HAP-1 (cell line): Measurements from ENCODE around the gene NAPA.
A peak's percentile ranks its signal among the peaks of the same experiment; 100 is the strongest.

ENCODE experiments used
- DNase-seq, 2 experiments: peaks; one replicate each; pipeline ENCODE4 v3.0.0-alpha.2; 2016 to 2020; ENCODE audit warnings: low spot score in 2 of 2
- H3K27me3 ChIP-seq: fragments of 250-450 bp; sonication (Bioruptor Pico); 2 replicates; pipeline ENCODE4 v1.5.1; 2020; ENCODE audit warnings: low read depth, mild to moderate bottlenecking, moderate library complexity
- H3K36me3 ChIP-seq: fragments of 250-450 bp; sonication (Bioruptor Pico); replicated peaks from 2 replicates; pipeline ENCODE4 v1.5.1; 2020; ENCODE audit warnings: mild to moderate bottlenecking
- H3K4me1 ChIP-seq: fragments of 250-450 bp; sonication (Bioruptor Pico); 2 replicates; pipeline ENCODE4 v1.5.1; 2020; ENCODE audit warnings: mild to moderate bottlenecking
- H3K4me3 ChIP-seq: fragments of 250-450 bp; sonication (Bioruptor Pico); 2 replicates; pipeline ENCODE4 v1.5.1; 2020; ENCODE audit warnings: mild to moderate bottlenecking, moderate library complexity
- H3K9me3 ChIP-seq: fragments of 250-450 bp; sonication (Bioruptor Pico); 2 replicates; pipeline ENCODE4 v1.5.1; 2020; ENCODE audit warnings: mild to moderate bottlenecking, moderate library complexity
- in situ Hi-C: fragments of 300-500 bp; cut with MboI; formaldehyde crosslinking; loops from 3 replicates; pipeline ENCODE4 v1.14.3; 2020; ENCODE audit warnings: low sequenced_read_pairs, inconsistent platforms, mixed read lengths

The NAPA gene

DNA sequence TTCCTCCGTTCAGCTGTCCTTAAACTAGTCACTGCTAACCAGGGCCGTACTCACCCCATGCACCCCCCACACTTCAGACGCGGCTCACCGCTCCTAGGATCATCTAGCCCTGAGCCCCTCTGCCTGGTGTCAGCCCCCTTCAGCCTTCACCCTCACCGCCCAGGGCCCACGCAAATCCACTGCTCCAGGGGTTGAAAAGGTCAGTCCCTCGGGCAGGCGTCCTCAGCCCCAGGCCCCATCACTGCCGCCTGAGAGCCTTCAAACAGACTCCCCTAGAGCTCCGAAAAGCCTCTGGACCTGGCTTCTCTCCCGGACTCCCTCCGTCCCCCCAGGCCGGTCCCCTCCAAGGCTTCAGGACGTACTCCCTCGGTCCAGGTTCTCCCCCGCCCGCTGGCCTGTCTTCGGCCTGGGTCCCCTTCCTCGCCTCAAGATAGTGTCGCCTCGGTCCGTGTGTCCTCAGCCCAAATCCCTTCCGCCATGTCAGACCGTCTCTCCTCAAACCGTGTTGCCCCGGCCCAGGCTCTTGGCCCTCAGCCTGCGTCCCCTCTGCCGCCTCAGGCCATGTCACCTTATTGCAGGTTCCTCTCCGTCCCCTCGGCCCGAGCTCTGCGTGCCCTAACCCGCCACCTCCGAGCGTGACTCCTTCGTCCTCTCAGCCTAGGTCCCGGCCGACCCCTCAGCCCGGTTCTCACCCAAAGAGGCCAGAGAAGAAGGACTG lies 553 bp downstream of the NAPA start:
- Histone ChIP-seq H3K36me3 (0 out of 2 replicates have a peak, but pooled peaks cover 3% of the 10 kb centered on the region), H3K4me1 (peaks cover 3% of the 10 kb centered on the region; the same call in 1 of the 2 replicates), H3K9me3 (no peaks in the 10 kb centered on the region), H3K27me3 (no peaks in the 10 kb centered on the region), H3K4me3 (peak overlapping the region; percentile 98)
- in situ Hi-C loops: no loop called here
- DNase-seq: no peak

DNA sequence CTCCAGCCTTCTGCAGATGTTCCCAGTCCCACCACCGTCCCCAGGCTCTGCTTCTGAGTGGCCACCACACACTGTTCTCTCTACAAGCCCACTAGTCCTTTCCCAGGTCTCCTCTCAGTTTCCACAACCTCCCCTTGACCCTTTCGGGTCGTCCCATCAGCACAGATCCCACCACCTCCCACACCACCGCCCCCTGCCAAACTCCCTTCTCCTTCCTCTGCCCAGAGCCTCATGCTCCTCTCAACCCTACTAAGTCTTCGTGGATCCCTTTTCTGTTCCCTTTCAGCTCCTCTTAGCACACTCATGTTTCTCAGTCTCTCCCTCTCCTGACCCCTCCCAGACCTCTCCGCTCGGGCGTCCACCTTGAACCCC lies 1.9 kb downstream of the NAPA start:
- Histone ChIP-seq H3K36me3 (0 out of 2 replicates have a peak, but pooled peaks cover 3% of the 10 kb centered on the region), H3K27me3 (no peaks in the 10 kb centered on the region), H3K4me1 (peaks cover 3% of the 10 kb centered on the region; the same call in 1 of the 2 replicates), H3K9me3 (no peaks in the 10 kb centered on the region), H3K4me3 (no peak overlapping the region)
- no peak for DNase-seq
- in situ Hi-C loops: no loop called here

DNA sequence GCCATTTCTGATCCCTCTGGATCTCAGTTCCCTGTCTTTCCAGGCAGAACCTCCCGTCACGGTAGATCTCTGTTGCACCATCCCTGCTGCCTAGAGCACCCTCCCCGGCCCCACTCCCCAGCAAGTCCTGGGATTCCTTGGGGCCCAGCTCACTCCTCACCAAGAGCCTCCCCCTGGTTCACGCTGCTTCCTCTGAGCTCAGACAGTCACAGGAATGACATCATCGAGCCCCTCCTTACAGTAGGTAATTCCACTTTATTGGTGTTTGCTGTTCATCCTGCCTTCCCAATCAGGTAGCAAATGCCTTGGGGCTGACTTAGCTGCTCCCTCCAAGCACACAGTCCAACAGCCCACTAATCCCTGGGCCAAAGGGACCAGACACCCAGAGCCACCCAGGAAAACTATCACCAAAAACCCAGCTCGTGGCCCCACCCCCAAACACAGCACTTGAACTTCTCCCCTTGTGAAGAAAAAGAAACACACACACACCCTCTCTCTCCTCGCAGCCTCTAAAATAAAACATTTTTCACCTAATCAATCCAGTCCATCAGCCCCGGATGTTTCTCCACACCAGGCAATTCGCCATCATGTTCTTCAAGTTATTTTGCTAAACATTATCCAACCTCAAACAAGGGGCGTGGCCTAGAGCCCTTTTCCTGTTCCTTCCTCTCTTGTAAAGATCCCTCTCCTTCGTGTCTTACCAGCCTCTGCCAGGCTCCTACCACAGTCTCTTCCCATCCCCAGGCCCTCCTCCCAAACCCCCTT lies 2.5 kb downstream of the NAPA start:
- Histone ChIP-seq H3K4me3 (no peak overlapping the region), H3K4me1 (peaks cover 3% of the 10 kb centered on the region; the same call in 1 of the 2 replicates), H3K9me3 (no peaks in the 10 kb centered on the region), H3K27me3 (no peaks in the 10 kb centered on the region), H3K36me3 (0 out of 2 replicates have a peak, but pooled peaks cover 3% of the 10 kb centered on the region)
- in situ Hi-C loops: no loop called here
- no peak for DNase-seq

DNA sequence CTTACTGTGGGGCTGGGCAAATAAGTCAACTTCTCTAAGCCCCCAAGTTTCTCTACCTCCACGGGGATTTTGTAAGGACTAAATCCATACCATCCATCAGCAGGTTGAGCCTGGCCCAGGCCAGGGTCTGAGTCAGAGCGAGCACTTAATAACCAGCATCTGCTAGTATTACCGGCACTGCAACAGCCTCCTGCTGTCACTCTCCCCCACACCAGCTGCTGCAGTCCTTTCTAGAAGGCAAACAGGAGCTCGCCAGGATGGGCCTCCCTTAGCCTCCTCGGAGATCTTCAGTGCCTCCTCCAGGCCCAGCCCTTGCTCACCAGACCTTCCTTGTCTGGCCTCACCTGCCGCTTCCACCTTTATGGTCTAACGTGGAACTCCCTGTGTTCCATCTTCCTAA lies 3.2 kb downstream of the NAPA start:
- no peaks in the 10 kb centered on the region for H3K27me3 ChIP-seq
- 0 out of 2 replicates have a peak, but pooled peaks cover 3% of the 10 kb centered on the region for H3K36me3 ChIP-seq
- in situ Hi-C loops: no loop called here
- H3K4me3 ChIP-seq: no peak overlapping the region
- DNase-seq: no peak
- peaks cover 3% of the 10 kb centered on the region; the same call in 1 of the 2 replicates for H3K4me1 ChIP-seq
- no peaks in the 10 kb centered on the region for H3K9me3 ChIP-seq

DNA sequence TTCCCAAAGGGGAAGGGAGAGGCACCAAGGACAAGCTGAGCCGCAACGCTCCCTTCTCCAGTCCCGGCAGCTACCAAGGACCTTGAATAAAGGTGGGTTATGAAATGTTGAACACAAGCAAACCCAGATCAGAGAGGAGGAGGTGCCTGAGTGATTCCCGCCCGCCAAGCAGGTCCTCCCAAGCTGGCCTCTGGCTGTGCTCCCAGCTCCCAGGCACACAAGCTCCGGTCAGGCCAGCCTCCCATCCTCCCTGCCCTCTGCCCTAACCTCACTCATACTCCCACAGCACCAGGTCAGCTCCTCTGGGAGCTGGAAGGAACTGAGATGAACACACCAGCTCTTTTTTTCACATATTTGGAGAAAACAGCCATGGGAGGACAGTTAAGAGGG lies 3.7 kb downstream of the NAPA start:
- in situ Hi-C loops: no loop called here
- H3K27me3 ChIP-seq: no peaks in the 10 kb centered on the region
- no peak overlapping the region for H3K4me3 ChIP-seq
- H3K36me3 ChIP-seq: peaks cover 3% of the 10 kb centered on the region; the same call in 1 of the 2 replicates
- H3K4me1 ChIP-seq: peaks cover 3% of the 10 kb centered on the region; the same call in 1 of the 2 replicates
- no peaks in the 10 kb centered on the region for H3K9me3 ChIP-seq
- DNase-seq: no peak

DNA sequence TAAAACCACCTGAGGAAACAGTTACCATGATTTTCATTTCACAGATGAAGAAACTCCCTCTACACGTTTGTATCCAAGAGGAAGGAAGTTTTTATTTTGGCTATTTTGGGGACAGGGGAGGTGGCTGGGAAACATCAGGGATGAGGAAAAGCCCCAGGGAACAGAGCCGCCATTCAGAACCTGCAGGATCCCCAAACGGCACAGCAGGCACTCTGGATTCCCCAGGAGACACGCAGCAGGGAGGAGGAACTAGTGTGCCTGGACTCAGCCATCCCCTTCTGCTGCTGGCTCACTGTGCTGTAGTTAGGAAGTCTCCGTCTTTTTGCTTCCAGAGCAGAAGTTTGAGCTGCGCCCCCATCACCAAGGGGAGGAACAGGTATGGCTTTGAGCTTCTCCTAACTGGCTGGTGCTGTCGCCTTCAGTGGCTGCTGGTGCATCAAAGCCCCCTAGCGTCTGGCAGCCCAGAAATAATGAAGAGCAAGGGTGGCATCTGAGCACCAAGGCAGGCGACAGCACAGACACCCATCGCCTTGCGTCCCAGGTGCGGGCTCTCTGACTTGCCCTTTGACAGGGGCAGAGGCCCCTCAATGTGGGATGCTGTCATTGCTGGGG lies 4.2 kb downstream of the NAPA start:
- no peak for DNase-seq
- H3K9me3 ChIP-seq: no peaks in the 10 kb centered on the region
- H3K4me3 ChIP-seq: no peak overlapping the region
- no peaks in the 10 kb centered on the region for H3K27me3 ChIP-seq
- in situ Hi-C loops: no loop called here
- H3K4me1 ChIP-seq: peaks cover 1% of the 10 kb centered on the region; the same call in 1 of the 2 replicates
- peaks cover 3% of the 10 kb centered on the region; the same call in 1 of the 2 replicates for H3K36me3 ChIP-seq

DNA sequence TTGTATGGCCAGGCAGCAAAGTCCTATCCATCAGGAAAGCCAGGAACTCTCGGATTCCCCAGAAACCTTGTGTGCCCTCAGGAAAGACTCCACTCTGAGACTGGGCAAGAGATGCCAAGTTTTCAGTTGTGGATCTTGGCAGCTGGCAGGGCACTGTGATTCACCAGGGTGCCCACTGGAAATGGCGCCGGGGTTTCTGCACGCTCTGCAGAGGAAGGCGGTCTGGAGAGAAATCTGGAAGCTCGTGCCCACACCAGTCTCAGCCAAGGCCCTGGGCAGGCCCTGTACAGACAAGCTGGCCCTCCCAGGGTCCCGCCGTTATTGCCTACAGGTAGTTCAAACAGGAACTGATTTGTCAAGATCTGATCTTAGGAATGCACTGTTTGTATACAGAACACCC lies 4.9 kb downstream of the NAPA start:
- H3K27me3 ChIP-seq: no peaks in the 10 kb centered on the region
- no peak for DNase-seq
- in situ Hi-C loops: no loop called here
- no peaks in the 10 kb centered on the region for H3K9me3 ChIP-seq
- no peak overlapping the region for H3K4me3 ChIP-seq
- H3K4me1 ChIP-seq: no peaks in the 10 kb centered on the region; the same call in 1 of the 2 replicates
- peaks cover 3% of the 10 kb centered on the region; the same call in 1 of the 2 replicates for H3K36me3 ChIP-seq

DNA sequence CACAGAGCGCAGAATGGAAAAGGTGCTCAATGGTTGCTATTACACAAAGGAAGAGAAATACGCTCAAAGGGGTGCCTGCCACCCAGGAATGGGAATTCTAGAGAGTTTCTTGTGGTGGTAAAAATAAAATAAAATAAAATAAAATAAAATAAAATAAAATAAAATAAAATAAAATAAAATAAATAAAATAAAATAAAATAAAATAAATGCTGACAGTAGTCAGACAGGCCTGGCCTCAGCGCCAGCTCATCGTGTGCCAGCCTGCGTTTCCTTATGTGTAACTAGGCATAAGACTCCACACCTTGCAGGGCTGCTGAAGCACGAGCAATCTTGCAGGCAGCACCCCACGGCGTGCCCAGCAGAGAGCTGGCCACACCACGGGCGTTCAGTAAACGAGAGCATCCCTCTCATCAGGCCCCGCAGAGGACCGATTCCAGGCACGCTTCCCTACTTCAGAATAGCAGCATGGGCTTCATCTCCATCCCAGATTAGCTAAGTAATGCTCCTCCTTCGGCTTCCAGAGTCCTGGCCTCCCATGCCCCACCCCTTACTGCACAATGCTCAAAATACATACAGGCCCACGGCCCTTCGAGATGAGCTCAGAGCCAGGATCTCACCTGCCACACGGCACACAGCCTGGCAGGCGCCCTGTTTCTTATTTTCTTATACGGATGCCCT lies 5.6 kb downstream of the NAPA start:
- H3K36me3 ChIP-seq: peaks cover 4% of the 10 kb centered on the region
- H3K9me3 ChIP-seq: no peaks in the 10 kb centered on the region
- in situ Hi-C loops: no loop called here
- no peaks in the 10 kb centered on the region; the same call in 1 of the 2 replicates for H3K4me1 ChIP-seq
- no peaks in the 10 kb centered on the region for H3K27me3 ChIP-seq
- no peak for DNase-seq
- H3K4me3 ChIP-seq: no peak overlapping the region

DNA sequence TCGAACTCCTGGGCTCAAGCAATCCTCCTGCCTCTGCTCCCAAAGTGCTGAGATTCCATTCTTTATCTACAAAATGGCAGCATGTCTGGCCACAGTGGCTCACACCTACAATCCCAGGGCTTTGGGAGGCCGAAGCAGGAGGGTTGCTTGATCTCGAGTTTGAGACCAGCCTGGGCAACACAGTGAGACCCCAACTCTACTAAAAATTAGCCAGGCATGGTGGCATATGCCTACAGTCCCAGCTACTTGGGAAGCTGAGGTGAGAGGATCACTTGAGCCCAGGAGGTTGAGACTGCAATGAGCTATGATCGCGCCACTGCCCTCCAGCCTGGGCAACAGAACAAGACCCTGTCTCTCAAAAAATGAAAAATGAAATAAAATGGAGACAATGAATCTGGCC lies 6.1 kb downstream of the NAPA start:
- no peak for DNase-seq
- in situ Hi-C loops: no loop called here
- Histone ChIP-seq H3K36me3 (peaks cover 4% of the 10 kb centered on the region), H3K27me3 (no peaks in the 10 kb centered on the region), H3K4me3 (no peak overlapping the region), H3K4me1 (no peaks in the 10 kb centered on the region; the same call in 1 of the 2 replicates), H3K9me3 (no peaks in the 10 kb centered on the region)

DNA sequence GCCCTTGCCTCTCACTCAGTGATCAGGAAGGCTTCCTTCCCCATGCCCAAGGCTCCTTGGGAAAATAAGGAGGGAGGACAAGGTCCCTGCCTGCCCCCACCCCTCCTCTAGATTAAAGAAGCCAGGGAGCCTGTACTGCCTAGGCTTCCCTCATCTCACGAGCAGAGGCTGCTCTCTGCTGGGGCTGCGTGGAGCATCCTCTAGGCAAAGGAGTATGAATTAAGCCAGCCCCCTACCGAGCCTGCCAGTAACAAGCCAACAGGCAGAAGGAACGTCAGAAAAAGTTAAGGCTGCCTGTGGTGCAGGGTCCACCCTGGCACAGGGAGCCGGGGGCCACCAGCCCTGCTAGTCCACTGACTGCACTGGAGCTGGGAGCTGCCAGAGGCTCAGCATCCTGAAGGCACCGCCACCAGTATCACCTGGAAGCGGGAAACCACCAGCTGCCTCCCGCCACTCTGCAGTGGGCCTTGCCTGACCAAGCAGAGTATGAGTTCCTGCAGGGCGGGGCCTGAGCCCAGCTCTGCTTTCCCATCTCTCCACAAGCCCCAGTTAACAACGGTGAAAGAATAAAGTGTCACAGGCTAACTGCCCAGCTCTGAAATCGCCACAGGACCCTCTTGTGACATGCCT lies 6.8 kb downstream of the NAPA start:
- in situ Hi-C loops: no loop called here

DNA sequence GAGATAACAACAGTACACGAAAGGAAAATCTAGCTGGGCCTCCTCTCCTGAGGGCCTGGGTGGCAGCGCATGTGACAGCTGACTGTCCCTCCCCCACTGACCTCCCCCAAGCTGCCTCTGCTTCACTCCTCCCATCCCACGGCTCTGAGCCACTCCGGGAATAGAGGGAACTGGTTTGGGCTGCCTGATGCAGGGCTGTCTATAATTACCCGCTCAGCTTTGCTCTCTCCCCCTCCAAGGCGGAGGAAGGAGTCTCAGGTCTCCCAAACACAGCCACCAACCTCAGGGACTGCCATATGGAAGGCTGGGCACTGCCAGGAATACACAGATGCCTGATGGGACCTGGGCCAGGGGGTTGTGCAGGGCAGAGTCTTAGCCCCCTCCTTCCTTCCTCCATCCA lies 7.9 kb downstream of the NAPA start:
- H3K4me3 ChIP-seq: no peak overlapping the region
- H3K36me3 ChIP-seq: peaks cover 6% of the 10 kb centered on the region
- no peak for DNase-seq
- no peaks in the 10 kb centered on the region for H3K9me3 ChIP-seq
- H3K27me3 ChIP-seq: no peaks in the 10 kb centered on the region
- in situ Hi-C loops: no loop called here
- no peaks in the 10 kb centered on the region for H3K4me1 ChIP-seq

More for the DNA sequence above, 6.8 kb downstream of the NAPA start:
- Histone ChIP-seq H3K9me3 (no peaks in the 10 kb centered on the region), H3K36me3 (peaks cover 6% of the 10 kb centered on the region), H3K4me3 (no peak overlapping the region), H3K4me1 (no peaks in the 10 kb centered on the region), H3K27me3 (no peaks in the 10 kb centered on the region)
- DNase-seq: no peak

DNA sequence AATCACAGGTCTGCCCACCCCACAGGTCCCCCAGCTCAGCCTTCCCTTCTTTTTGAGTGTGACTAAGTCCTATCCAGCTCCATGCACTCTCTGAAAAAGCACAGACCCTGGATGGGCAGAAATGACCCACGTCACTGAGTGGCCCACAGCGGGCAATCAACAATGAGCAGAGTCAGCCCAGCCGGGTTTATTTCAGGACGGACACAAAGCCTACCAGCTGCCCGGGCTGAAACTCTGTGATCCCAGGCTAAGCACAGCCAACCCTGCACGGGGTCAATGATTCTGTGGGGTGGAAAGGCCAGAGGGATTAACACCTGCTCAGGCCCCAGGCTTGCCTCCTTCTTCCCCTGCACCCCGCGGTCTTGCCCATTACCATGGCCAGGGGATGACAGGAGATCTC lies 8.4 kb downstream of the NAPA start:
- no peak overlapping the region for H3K4me3 ChIP-seq
- DNase-seq: no peak
- H3K9me3 ChIP-seq: no peaks in the 10 kb centered on the region
- no peaks in the 10 kb centered on the region for H3K27me3 ChIP-seq
- H3K36me3 ChIP-seq: peaks cover 6% of the 10 kb centered on the region
- H3K4me1 ChIP-seq: no peaks in the 10 kb centered on the region
- in situ Hi-C loops: no loop called here

DNA sequence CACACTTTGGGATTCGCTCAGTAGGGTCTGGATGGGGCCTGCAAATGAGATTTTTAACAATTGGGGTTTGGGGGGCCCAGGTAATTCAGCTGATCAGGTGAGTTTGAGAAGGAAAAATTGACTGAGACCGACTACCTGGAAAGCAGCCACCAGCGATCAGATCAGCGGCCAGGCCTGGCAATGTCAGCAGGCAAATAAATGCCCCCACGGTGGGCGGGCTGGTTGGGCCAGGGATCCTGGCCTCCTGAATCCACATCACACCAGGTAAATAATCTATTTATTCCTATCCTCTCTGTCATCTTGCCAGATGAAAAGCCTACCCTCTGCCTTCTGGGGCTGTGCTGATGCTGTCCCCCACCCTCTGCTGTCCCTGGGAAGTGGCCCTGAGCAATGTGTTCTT lies 9.4 kb downstream of the NAPA start:
- no peak for DNase-seq
- H3K36me3 ChIP-seq: peaks cover 6% of the 10 kb centered on the region
- no peaks in the 10 kb centered on the region for H3K9me3 ChIP-seq
- H3K4me3 ChIP-seq: no peak overlapping the region
- H3K4me1 ChIP-seq: no peaks in the 10 kb centered on the region
- in situ Hi-C loops: no loop called here
- H3K27me3 ChIP-seq: no peaks in the 10 kb centered on the region
